ENCODE data around the gene MYADM. TPM values are rescaled to one million over a fixed set of nuclear protein-coding genes. Genes with fewer than 3 reads are reported as not detected.

The MYADM gene
- polyA plus RNA-seq, 1 of the 3 experiments (the other 2 are of a cell fraction): 38.7 TPM

DNA sequence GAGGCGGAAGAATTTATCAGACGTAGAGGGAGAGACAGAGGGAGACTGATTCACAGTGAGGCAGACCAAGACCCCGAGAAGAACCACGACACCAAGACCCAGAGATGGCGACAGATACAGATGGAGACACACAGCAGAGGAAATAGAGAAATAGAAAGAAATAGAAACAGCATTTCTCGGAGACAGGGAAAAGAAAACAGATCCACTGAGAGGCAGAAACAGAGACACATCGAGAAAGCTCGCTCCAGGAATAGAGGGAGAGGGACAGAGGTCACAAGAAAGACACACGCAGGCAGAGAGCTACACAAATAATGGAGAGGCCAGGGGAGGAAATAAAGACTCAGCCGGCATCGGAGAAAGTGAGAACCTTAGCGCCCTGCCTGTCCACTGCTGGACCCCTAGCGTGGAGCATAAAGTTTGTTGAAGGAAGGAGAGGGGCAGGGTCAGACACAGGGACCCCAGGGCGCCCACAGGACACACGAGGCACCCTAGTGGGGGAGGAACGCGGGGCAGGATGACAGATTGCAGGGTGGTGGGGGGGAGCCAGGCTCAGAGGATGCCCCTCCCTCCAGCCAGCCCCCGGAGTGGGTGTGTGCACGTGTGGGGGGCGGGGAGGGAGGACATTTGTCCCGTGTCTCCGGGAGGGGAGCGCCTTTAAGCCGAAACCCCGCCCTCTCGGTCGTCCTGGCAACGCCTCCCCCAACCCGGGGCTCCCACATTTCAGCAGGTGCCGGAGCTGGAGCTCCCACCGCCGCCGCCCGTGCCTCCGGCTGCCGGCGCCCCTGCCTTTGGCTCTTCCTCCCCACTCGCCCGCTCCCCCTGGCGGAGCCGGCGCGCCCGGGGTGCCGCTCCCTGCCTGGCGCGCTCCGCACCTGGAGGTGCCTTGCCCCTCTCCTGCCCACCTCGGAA is 14.1 kb downstream of the MYADM start, which contains the start of gene PRKCG:
Gene PRKCG, plus strand, starts transcription at position 716 of the 909 bp plus-strand sequence. CDS start 298 bp downstream, outside the sequence.
- CTCF ChIA-PET: interaction anchor here (0.7 to 1.6 kb wide), 9 partner anchors 11 to 148 kb away, joined by 3 to 10 read pairs (median 4); partner anchors contain the start of gene MYADM
- Histone ChIP-seq H3K4me3 (ENCODE audit: low read depth in 2 of 2, low read length in 1 of 2) (peak within 1 kb of the TSS; percentile 42 to 47), H2AFZ (ENCODE audit: low read depth) (0 out of 2 replicates have a peak within 1 kb of the TSS, but pooled peaks have one; percentile 9), H3K9me3 (no peaks in the 10 kb centered on the region), H3K9me2 (no peaks in the 10 kb centered on the region), H3K9ac (no peak within 1 kb of the TSS), H3K4me2 (peak within 1 kb of the TSS; percentile 79), H3K27ac (ENCODE audit: low read depth in 2 of 2, low read length in 1 of 2) (no peak within 1 kb of the TSS), H3K4me1 (ENCODE audit: control insufficient read depth in 1 of 2, insufficient read depth in 2 of 2, low read depth in 1 of 2, low read length in 1 of 2) (peaks cover 0 to 14% of the 10 kb centered on the region in 2 experiments; a peak in 1 of 4 replicates), H4K20me1 (ENCODE audit: insufficient read depth) (no peaks in the 10 kb centered on the region), H3K27me3 (ENCODE audit: insufficient read depth) (peaks cover 36% of the 10 kb centered on the region), H3F3A (replicated peaks; ENCODE audit: insufficient read depth) (peaks cover 20% of the 10 kb centered on the region), H3K79me2 (ENCODE audit: insufficient read depth) (no peaks in the 10 kb centered on the region), H3K36me3 (replicated peaks in 1 of 2; ENCODE audit: control insufficient read depth in 1 of 2, insufficient read depth in 2 of 2, low read length in 1 of 2) (no peaks in the 10 kb centered on the region)
- DNase-seq: peak; percentile 76
- POLR2A ChIA-PET: no interaction called here
- TF ChIP-seq, protein P1, sequence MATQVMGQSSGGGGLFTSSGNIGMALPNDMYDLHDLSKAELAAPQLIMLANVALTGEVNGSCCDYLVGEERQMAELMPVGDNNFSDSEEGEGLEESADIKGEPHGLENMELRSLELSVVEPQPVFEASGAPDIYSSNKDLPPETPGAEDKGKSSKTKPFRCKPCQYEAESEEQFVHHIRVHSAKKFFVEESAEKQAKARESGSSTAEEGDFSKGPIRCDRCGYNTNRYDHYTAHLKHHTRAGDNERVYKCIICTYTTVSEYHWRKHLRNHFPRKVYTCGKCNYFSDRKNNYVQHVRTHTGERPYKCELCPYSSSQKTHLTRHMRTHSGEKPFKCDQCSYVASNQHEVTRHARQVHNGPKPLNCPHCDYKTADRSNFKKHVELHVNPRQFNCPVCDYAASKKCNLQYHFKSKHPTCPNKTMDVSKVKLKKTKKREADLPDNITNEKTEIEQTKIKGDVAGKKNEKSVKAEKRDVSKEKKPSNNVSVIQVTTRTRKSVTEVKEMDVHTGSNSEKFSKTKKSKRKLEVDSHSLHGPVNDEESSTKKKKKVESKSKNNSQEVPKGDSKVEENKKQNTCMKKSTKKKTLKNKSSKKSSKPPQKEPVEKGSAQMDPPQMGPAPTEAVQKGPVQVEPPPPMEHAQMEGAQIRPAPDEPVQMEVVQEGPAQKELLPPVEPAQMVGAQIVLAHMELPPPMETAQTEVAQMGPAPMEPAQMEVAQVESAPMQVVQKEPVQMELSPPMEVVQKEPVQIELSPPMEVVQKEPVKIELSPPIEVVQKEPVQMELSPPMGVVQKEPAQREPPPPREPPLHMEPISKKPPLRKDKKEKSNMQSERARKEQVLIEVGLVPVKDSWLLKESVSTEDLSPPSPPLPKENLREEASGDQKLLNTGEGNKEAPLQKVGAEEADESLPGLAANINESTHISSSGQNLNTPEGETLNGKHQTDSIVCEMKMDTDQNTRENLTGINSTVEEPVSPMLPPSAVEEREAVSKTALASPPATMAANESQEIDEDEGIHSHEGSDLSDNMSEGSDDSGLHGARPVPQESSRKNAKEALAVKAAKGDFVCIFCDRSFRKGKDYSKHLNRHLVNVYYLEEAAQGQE (IDR thresholded peaks at IDR 0.05; ENCODE audit: low read depth, low read length): no peak
- TF ChIP-seq, protein P2, sequence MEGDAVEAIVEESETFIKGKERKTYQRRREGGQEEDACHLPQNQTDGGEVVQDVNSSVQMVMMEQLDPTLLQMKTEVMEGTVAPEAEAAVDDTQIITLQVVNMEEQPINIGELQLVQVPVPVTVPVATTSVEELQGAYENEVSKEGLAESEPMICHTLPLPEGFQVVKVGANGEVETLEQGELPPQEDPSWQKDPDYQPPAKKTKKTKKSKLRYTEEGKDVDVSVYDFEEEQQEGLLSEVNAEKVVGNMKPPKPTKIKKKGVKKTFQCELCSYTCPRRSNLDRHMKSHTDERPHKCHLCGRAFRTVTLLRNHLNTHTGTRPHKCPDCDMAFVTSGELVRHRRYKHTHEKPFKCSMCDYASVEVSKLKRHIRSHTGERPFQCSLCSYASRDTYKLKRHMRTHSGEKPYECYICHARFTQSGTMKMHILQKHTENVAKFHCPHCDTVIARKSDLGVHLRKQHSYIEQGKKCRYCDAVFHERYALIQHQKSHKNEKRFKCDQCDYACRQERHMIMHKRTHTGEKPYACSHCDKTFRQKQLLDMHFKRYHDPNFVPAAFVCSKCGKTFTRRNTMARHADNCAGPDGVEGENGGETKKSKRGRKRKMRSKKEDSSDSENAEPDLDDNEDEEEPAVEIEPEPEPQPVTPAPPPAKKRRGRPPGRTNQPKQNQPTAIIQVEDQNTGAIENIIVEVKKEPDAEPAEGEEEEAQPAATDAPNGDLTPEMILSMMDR (IDR thresholded peaks at IDR 0.05): peak; percentile 58
- TF ChIP-seq RFX5 (IDR thresholded peaks at IDR 0.05; ENCODE audit: low read length): no peak
- no peak for TF ChIP-seq NRF1 (IDR thresholded peaks at IDR 0.05; ENCODE audit: low read depth, low read length)
- no peak for TF ChIP-seq RXRA (IDR thresholded peaks at IDR 0.05; ENCODE audit: borderline replicate concordance, low read depth)
- TF ChIP-seq FOSL2 (IDR thresholded peaks at IDR 0.05; ENCODE audit: borderline replicate concordance, low read depth): no peak
- TF ChIP-seq FOXM1 (IDR thresholded peaks at IDR 0.05; ENCODE audit: low read depth): no peak
- TF ChIP-seq SMC3 (IDR thresholded peaks at IDR 0.05; ENCODE audit: low read depth, low read length): peak; percentile 34
- no peak for TF ChIP-seq TEAD4 (IDR thresholded peaks at IDR 0.05; ENCODE audit: borderline replicate concordance, insufficient read depth)
- no peak for TF ChIP-seq EZH2phosphoT487 (IDR thresholded peaks at IDR 0.05; ENCODE audit: borderline replicate concordance, low read depth)
- no peak for TF ChIP-seq YY1 (IDR thresholded peaks at IDR 0.05; ENCODE audit: low read depth)
- peak; percentile 27 for TF ChIP-seq RAD21 (IDR thresholded peaks at IDR 0.05; ENCODE audit: low read length)
- TF ChIP-seq, protein P3, sequence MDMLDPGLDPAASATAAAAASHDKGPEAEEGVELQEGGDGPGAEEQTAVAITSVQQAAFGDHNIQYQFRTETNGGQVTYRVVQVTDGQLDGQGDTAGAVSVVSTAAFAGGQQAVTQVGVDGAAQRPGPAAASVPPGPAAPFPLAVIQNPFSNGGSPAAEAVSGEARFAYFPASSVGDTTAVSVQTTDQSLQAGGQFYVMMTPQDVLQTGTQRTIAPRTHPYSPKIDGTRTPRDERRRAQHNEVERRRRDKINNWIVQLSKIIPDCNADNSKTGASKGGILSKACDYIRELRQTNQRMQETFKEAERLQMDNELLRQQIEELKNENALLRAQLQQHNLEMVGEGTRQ (IDR thresholded peaks at IDR 0.05; ENCODE audit: borderline replicate concordance, low read depth, low read length): no peak
- no peak for TF ChIP-seq GATA2 (CRISPR knock-in tag; IDR thresholded peaks at IDR 0.05)
- TF ChIP-seq FOXJ3 (CRISPR knock-in tag; IDR thresholded peaks at IDR 0.05): no peak
- TF ChIP-seq, protein P4, sequence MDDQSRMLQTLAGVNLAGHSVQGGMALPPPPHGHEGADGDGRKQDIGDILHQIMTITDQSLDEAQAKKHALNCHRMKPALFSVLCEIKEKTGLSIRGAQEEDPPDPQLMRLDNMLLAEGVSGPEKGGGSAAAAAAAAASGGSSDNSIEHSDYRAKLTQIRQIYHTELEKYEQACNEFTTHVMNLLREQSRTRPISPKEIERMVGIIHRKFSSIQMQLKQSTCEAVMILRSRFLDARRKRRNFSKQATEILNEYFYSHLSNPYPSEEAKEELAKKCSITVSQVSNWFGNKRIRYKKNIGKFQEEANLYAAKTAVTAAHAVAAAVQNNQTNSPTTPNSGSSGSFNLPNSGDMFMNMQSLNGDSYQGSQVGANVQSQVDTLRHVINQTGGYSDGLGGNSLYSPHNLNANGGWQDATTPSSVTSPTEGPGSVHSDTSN (IDR thresholded peaks at IDR 0.05): no peak
- 11% methylated on average over 20 of the region's 49 CpGs for WGBS (ENCODE audit: low lambda C conversion rate)

Measured in SK-N-SH (cell line).